Omental fat pad (tissue), 4 donors: ENCODE results near the gene TPR. TPM values are rescaled to one million over a fixed set of nuclear protein-coding genes. Genes with fewer than 3 reads are reported as not detected.

Source experiments
- ATAC-seq: fragments of 150-250 bp; one replicate; pipeline ENCODE4 v1.9.1; 2016; ENCODE audit warnings: mild to moderate bottlenecking, moderate library complexity; ENCODE audit not compliant: low FRiP score
- DNase-seq: peaks from one replicate; pipeline ENCODE4 v3.0.0-alpha.2; 2019; ENCODE audit warnings: low spot score
- total RNA-seq, 4 donors: library from RNA; depleted of rRNA; stranded (reverse); fragments of >200 nt; gene quantifications; one replicate each; pipeline ENCODE4 v1.1.0, GENCODE V29; 2016
- TF ChIP-seq, protein P1 (sequence below), 3 donors: fragments of 450-650 bp; IDR thresholded peaks; one replicate each; pipeline ENCODE4 v1.5.1; 2016 to 2017; ENCODE audit warnings: antibody characterized with exemption in 3 of 3, mild to moderate bottlenecking in 3 of 3, moderate library complexity in 2 of 3

The TPR gene
- total RNA-seq, 4 donors from 2014 or later = 67.2 to 105 (median 78.8) TPM

DNA sequence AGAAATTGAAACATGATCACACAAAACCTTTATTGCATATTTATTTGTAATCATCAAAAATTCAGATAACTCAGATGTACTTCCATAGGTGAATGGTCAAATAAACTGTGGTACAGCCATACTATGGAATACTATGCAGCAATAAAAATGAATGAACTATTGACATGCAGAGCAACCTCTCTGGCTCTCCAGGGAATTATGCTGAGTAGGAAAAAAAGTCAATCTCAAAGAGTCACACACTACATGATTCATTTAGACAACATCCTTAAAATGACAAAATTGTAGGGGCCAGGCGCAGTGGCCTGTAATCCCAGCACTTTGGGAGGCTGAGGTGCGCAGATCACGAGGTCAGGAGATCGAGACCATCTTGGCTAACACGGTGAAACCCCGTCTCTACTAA is 104.0 kb downstream of the TPR start:
- no peak for ATAC-seq
- TF ChIP-seq, protein P1, sequence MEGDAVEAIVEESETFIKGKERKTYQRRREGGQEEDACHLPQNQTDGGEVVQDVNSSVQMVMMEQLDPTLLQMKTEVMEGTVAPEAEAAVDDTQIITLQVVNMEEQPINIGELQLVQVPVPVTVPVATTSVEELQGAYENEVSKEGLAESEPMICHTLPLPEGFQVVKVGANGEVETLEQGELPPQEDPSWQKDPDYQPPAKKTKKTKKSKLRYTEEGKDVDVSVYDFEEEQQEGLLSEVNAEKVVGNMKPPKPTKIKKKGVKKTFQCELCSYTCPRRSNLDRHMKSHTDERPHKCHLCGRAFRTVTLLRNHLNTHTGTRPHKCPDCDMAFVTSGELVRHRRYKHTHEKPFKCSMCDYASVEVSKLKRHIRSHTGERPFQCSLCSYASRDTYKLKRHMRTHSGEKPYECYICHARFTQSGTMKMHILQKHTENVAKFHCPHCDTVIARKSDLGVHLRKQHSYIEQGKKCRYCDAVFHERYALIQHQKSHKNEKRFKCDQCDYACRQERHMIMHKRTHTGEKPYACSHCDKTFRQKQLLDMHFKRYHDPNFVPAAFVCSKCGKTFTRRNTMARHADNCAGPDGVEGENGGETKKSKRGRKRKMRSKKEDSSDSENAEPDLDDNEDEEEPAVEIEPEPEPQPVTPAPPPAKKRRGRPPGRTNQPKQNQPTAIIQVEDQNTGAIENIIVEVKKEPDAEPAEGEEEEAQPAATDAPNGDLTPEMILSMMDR (IDR thresholded peaks at IDR 0.05) = no peak
- DNase-seq = no peak

Other genes with a start within 250 kb of the TPR start
- 100 to 1,000 TPM in 2 of 4 donors, 10 to 100 TPM in 1, 1 to 10 TPM in 1; 2.0 to 398 (median 112) TPM for gene PRG4, start 79.0 kb downstream of the TPR start, total RNA-seq
- 10 to 100 TPM; 16.9 to 20.8 (median 19.2) TPM for gene ODR4, start 585 bp upstream of the TPR start, total RNA-seq
- gene PDC, start 85.9 kb upstream of the TPR start, total RNA-seq = not detected